ENCODE data around the gene PDCD4.

Gene PDCD4

DNA sequence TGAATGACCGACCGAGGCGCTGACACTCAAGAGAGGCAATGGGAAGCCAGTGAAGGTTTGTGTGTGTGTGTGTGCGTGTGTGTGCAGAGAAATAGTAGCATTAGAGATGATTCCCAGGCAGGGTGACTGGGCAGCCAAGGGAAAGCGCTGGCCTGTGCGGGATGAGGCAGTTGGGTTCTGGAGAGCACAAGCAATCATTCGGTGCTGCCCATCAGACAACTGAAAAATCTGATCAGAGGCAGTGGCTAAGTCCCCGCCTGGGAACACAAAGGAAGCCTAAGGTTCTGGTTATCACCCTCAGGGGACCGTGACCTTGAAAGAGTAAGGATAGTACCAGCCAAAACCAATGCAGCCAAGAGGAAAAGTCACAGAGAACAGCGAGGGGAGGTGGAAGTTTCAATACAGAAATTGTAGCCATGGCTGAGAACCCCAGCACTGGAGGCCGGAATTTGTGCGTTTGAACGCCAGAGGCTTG is 868 bp upstream of the PDCD4 start:
- H3K27ac ChIP-seq (ENCODE audit: low read length) = no peak overlapping the region
- WGBS (ENCODE audit: insufficient coverage, insufficient read length) = no CpG with 5 or more reads among the region's 13 CpGs
- H3K4me1 ChIP-seq (ENCODE audit: control insufficient read depth, insufficient read depth, low read length) = peaks cover 5% of the 10 kb centered on the region; the same call in 1 of the 2 replicates
- H3K4me3 ChIP-seq (ENCODE audit: low read length) = no peak overlapping the region
- no peak for DNase-seq (ENCODE audit: low read depth, low spot score)
- no peaks in the 10 kb centered on the region for H3K9me3 ChIP-seq (ENCODE audit: control insufficient read depth, insufficient read depth, low read length)
- H3K36me3 ChIP-seq (ENCODE audit: control insufficient read depth, insufficient read depth, low read length) = no peaks in the 10 kb centered on the region
- H3K27me3 ChIP-seq (ENCODE audit: control insufficient read depth, insufficient read depth, low read length) = no peaks in the 10 kb centered on the region

- no CpG with 5 or more reads among the region's 70 CpGs for WGBS (ENCODE audit: insufficient coverage, insufficient read length)
- H3K36me3 ChIP-seq (ENCODE audit: control insufficient read depth, insufficient read depth, low read length) = no peaks in the 10 kb centered on the region
- DNase-seq (ENCODE audit: low read depth, low spot score) = peak; percentile 37
- H3K4me3 ChIP-seq (ENCODE audit: low read length) = peak overlapping the region; percentile 58; the same call in 1 of the 2 replicates
- no peaks in the 10 kb centered on the region for H3K27me3 ChIP-seq (ENCODE audit: control insufficient read depth, insufficient read depth, low read length)
- H3K4me1 ChIP-seq (ENCODE audit: control insufficient read depth, insufficient read depth, low read length) = peaks cover 5% of the 10 kb centered on the region; the same call in 1 of the 2 replicates
- no peak overlapping the region for H3K27ac ChIP-seq (ENCODE audit: low read length)
- no peaks in the 10 kb centered on the region for H3K9me3 ChIP-seq (ENCODE audit: control insufficient read depth, insufficient read depth, low read length)
Measured at GRCh38 chr10:110872145-110872983, 636 bp downstream of the PDCD4 start.

GRCh38 chr10:110872984-110873923 is 1.5 kb downstream of the PDCD4 start:
- WGBS (ENCODE audit: insufficient coverage, insufficient read length) = 100% methylated on average over 3 of the region's 16 CpGs
- Histone ChIP-seq H3K4me1 (ENCODE audit: control insufficient read depth, insufficient read depth, low read length) (peaks cover 5% of the 10 kb centered on the region; the same call in 1 of the 2 replicates), H3K27me3 (ENCODE audit: control insufficient read depth, insufficient read depth, low read length) (no peaks in the 10 kb centered on the region), H3K36me3 (ENCODE audit: control insufficient read depth, insufficient read depth, low read length) (no peaks in the 10 kb centered on the region), H3K27ac (ENCODE audit: low read length) (no peak overlapping the region), H3K4me3 (ENCODE audit: low read length) (peak overlapping the region; percentile 58; the same call in 1 of the 2 replicates), H3K9me3 (ENCODE audit: control insufficient read depth, insufficient read depth, low read length) (no peaks in the 10 kb centered on the region)
- DNase-seq (ENCODE audit: low read depth, low spot score) = no peak

GRCh38 chr10:110873951-110874350 is 2.2 kb downstream of the PDCD4 start:
- no peak overlapping the region for H3K27ac ChIP-seq (ENCODE audit: low read length)
- no peaks in the 10 kb centered on the region for H3K9me3 ChIP-seq (ENCODE audit: control insufficient read depth, insufficient read depth, low read length)
- no CpG with 5 or more reads among the region's 2 CpGs for WGBS (ENCODE audit: insufficient coverage, insufficient read length)
- no peak for DNase-seq (ENCODE audit: low read depth, low spot score)
- H3K36me3 ChIP-seq (ENCODE audit: control insufficient read depth, insufficient read depth, low read length) = no peaks in the 10 kb centered on the region
- H3K27me3 ChIP-seq (ENCODE audit: control insufficient read depth, insufficient read depth, low read length) = no peaks in the 10 kb centered on the region
- peaks cover 5% of the 10 kb centered on the region; the same call in 1 of the 2 replicates for H3K4me1 ChIP-seq (ENCODE audit: control insufficient read depth, insufficient read depth, low read length)
- H3K4me3 ChIP-seq (ENCODE audit: low read length) = no peak overlapping the region

DNA sequence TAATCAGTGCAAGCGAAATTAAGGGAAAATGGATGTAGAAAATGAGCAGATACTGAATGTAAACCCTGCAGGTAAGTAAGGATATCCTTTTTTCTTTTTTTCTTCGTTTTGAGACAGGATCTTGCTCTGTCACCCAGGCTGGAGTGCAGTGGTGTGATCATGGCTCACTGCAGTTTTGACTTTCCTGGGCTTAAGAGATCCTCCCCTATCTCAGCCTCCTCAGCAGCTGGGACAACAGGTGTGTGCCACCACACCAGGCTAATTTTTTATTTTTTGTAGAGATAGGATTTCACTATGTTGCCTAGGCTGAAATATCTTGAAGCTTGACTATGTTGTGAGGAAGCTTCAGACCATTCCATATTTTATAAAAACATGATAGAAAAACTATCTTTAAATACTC is 4.3 kb downstream of the PDCD4 start:
- WGBS (ENCODE audit: insufficient coverage, insufficient read length) = 100% methylated on average over 1 of the region's 2 CpGs
- Histone ChIP-seq H3K4me1 (ENCODE audit: control insufficient read depth, insufficient read depth, low read length) (peaks cover under 1% of the 10 kb centered on the region; the same call in 1 of the 2 replicates), H3K4me3 (ENCODE audit: low read length) (no peak overlapping the region), H3K36me3 (ENCODE audit: control insufficient read depth, insufficient read depth, low read length) (no peaks in the 10 kb centered on the region), H3K27me3 (ENCODE audit: control insufficient read depth, insufficient read depth, low read length) (no peaks in the 10 kb centered on the region), H3K9me3 (ENCODE audit: control insufficient read depth, insufficient read depth, low read length) (no peaks in the 10 kb centered on the region), H3K27ac (ENCODE audit: low read length) (no peak overlapping the region)
- no peak for DNase-seq (ENCODE audit: low read depth, low spot score)

DNA sequence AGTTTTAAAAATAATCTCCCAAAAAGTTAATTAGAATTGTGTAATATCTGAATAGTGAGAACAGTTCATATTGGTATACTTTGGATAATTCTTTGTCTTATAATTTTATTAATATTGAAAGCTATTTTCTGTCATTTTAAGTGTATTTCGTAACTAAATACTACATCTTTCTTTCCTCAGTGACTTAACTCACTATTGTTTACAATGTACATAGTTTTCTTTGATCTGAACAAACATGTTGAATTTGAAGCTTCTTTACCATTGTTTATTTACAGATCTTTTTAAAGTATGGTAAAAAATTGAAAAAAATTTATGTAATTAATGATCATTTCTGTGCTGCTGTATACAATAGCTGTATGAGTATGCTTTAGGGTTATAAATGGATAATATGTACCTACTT is 5.1 kb downstream of the PDCD4 start:
- H3K36me3 ChIP-seq (ENCODE audit: control insufficient read depth, insufficient read depth, low read length) = no peaks in the 10 kb centered on the region
- H3K4me1 ChIP-seq (ENCODE audit: control insufficient read depth, insufficient read depth, low read length) = no peaks in the 10 kb centered on the region
- no peaks in the 10 kb centered on the region for H3K9me3 ChIP-seq (ENCODE audit: control insufficient read depth, insufficient read depth, low read length)
- no CpG with 5 or more reads among the region's 1 CpG for WGBS (ENCODE audit: insufficient coverage, insufficient read length)
- DNase-seq (ENCODE audit: low read depth, low spot score) = no peak
- no peak overlapping the region for H3K4me3 ChIP-seq (ENCODE audit: low read length)
- H3K27me3 ChIP-seq (ENCODE audit: control insufficient read depth, insufficient read depth, low read length) = no peaks in the 10 kb centered on the region
- H3K27ac ChIP-seq (ENCODE audit: low read length) = no peak overlapping the region

GRCh38 chr10:110880012-110880411 is 8.3 kb downstream of the PDCD4 start:
- H3K4me3 ChIP-seq (ENCODE audit: low read length) = no peak overlapping the region
- WGBS (ENCODE audit: insufficient coverage, insufficient read length) = no CpG with 5 or more reads among the region's 3 CpGs
- H3K36me3 ChIP-seq (ENCODE audit: control insufficient read depth, insufficient read depth, low read length) = no peaks in the 10 kb centered on the region
- H3K27me3 ChIP-seq (ENCODE audit: control insufficient read depth, insufficient read depth, low read length) = no peaks in the 10 kb centered on the region
- no peak overlapping the region for H3K27ac ChIP-seq (ENCODE audit: low read length)
- H3K9me3 ChIP-seq (ENCODE audit: control insufficient read depth, insufficient read depth, low read length) = no peaks in the 10 kb centered on the region
- H3K4me1 ChIP-seq (ENCODE audit: control insufficient read depth, insufficient read depth, low read length) = no peaks in the 10 kb centered on the region
- DNase-seq (ENCODE audit: low read depth, low spot score) = no peak

- H3K9me3 ChIP-seq (ENCODE audit: control insufficient read depth, insufficient read depth, low read length) = no peaks in the 10 kb centered on the region
- no peaks in the 10 kb centered on the region for H3K27me3 ChIP-seq (ENCODE audit: control insufficient read depth, insufficient read depth, low read length)
- no peak for DNase-seq (ENCODE audit: low read depth, low spot score)
- no peaks in the 10 kb centered on the region for H3K36me3 ChIP-seq (ENCODE audit: control insufficient read depth, insufficient read depth, low read length)
- WGBS (ENCODE audit: insufficient coverage, insufficient read length) = no CpG with 5 or more reads among the region's 9 CpGs
- H3K4me3 ChIP-seq (ENCODE audit: low read length) = no peak overlapping the region
- H3K4me1 ChIP-seq (ENCODE audit: control insufficient read depth, insufficient read depth, low read length) = no peaks in the 10 kb centered on the region
- H3K27ac ChIP-seq (ENCODE audit: low read length) = no peak overlapping the region
Measured at GRCh38 chr10:110881247-110881646, 9.5 kb downstream of the PDCD4 start.

- no peak for DNase-seq (ENCODE audit: low read depth, low spot score)
- H3K9me3 ChIP-seq (ENCODE audit: control insufficient read depth, insufficient read depth, low read length) = no peaks in the 10 kb centered on the region
- no peak overlapping the region for H3K27ac ChIP-seq (ENCODE audit: low read length)
- WGBS (ENCODE audit: insufficient coverage, insufficient read length) = no CpG with 5 or more reads among the region's 4 CpGs
- no peaks in the 10 kb centered on the region for H3K36me3 ChIP-seq (ENCODE audit: control insufficient read depth, insufficient read depth, low read length)
- no peaks in the 10 kb centered on the region for H3K4me1 ChIP-seq (ENCODE audit: control insufficient read depth, insufficient read depth, low read length)
- no peaks in the 10 kb centered on the region for H3K27me3 ChIP-seq (ENCODE audit: control insufficient read depth, insufficient read depth, low read length)
- H3K4me3 ChIP-seq (ENCODE audit: low read length) = no peak overlapping the region
Measured at GRCh38 chr10:110881905-110882304, 10.2 kb downstream of the PDCD4 start.

- Histone ChIP-seq H3K27me3 (ENCODE audit: control insufficient read depth, insufficient read depth, low read length) (no peaks in the 10 kb centered on the region), H3K27ac (ENCODE audit: low read length) (no peak overlapping the region), H3K36me3 (ENCODE audit: control insufficient read depth, insufficient read depth, low read length) (no peaks in the 10 kb centered on the region), H3K4me1 (ENCODE audit: control insufficient read depth, insufficient read depth, low read length) (no peaks in the 10 kb centered on the region), H3K9me3 (ENCODE audit: control insufficient read depth, insufficient read depth, low read length) (no peaks in the 10 kb centered on the region), H3K4me3 (ENCODE audit: low read length) (no peak overlapping the region)
- no peak for DNase-seq (ENCODE audit: low read depth, low spot score)
- WGBS (ENCODE audit: insufficient coverage, insufficient read length) = no CpG with 5 or more reads among the region's 10 CpGs
Measured at GRCh38 chr10:110883924-110884323, 12.2 kb downstream of the PDCD4 start.
